HG02885 (cell line): ENCODE measurements around the gene NUP133.
"Not testable (repeated sequence)": the region's sequence is repeated elsewhere in the genome, so short reads cannot be mapped to it uniquely, and the experiment has no call there.

ENCODE experiments used
- ATAC-seq: cut with Tn5 transposase; IDR thresholded peaks from one replicate; pipeline ENCODE4 v1.9.1; 2021; ENCODE audit warnings: mild to moderate bottlenecking; ENCODE audit not compliant: unreplicated experiment, poor library complexity

The NUP133 gene

DNA sequence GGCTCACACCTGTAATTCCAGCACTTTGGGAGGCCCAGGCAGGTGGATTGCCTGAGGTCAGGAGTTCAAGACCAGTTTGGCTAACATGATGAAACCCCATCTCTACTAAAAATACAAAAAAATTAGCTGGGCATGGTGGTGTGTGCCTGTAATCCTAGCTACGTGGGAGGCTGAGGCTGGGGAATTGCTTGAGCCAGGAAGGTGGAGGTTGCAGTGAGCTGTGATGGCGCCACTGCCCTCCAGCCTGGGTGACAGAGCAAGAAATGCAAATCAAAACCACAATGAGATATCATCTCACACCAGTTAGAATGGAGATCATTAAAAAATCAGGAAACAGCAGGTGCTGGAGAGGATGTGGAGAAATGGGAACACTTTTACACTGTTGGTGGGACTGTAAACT lies 3.1 kb upstream of the NUP133 start:
- ATAC-seq = not testable (repeated sequence)

DNA sequence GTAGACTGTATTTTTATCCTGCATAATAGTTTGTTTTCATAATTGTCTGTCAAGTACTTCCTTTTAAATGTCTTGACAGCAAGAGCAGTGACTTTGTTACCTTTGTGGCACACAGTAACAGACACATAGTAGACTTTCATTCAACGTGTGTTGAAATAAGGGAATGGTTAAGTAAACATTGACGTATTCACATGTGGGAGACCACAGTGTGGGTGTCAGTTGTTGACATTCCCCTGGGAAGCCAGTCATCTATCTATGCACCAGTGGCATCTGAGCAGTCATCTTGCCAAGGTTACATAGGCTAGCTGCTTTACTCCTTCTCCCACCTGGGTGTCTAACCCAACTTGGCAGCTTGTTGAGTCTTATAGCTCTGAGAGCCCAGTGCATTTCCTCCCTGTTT lies 1.4 kb upstream of the NUP133 start:
- ATAC-seq = no peak

DNA sequence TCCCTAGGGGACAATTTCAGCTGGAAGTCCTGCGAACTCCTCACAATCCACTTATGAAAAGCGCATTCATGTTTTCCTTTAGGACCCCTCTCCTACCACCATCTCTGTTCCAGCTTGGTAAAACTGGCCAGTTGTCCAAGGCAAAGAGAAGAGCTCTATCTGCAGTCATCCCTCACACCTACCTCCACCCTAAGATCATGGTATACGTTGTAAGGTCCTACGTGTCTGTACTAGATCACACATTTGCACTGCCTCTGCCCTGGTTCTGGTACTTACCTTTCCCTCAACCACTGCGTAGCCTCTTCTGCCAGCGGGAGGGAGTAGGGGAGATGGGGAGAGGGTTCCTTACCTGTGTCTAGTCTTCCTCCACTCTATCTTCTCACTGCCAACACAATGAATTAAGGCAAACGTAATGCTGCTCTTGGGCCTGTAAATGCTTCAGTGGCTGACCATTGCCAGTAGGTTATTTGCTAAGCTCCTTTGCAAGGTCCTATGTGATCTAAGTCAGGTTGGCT lies 739 bp upstream of the NUP133 start:
- no peak for ATAC-seq

DNA sequence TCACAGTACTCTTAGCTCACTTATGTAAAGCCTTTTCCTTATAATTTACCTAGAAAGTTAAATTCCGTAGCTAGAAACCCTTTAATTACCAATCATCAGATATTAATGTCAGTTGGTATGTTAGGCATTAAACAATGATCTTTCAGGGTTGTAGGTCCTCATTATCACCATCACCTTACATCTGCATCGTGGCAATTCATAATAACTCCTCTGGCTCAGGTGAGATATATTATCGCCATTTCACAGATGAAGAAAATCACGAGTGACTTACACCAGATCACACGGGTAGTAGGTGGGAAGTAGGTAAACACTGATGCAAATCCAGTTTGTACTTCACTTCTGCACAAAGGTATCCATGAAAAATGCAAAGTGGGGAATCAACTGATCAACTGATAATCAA lies 639 bp downstream of the NUP133 start:
- peak; percentile 4 for ATAC-seq

DNA sequence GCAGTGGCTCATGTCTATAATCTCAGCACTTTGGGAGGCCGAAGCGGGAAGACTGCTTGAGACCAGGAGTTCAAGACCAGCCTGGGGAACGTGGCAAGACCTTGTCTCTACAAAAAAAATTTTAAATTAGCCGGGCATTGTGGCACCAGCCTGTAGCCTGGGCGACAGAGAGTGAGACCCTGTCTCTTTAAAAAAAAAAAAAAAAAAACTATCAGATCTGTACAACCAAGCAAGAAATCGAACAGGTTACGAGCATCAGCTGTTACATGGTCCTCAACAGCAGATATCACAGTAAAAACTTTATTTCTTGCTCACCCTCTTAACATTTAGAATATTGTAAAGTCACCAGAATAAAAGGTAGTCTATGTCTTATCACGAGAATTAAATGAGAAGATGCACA lies 1.5 kb downstream of the NUP133 start:
- no peak for ATAC-seq

DNA sequence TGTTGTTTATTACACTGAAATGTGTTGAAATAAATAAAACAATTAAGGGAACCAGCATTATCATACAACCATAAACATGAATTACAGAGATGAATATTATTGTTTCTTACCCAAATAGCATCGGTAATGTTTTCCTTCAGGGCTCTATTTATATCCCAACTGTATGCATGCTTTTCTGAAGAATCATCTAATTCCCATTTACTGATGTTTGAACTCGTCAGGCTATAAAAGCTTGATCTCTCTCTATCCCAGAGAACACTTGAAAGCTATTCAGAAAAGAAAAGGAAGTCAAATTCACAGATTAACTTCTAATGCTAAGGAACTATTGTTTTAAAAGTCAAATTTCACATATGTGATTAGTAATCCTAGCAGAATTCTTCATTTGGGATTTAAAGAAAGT lies 12.4 kb downstream of the NUP133 start:
- no peak for ATAC-seq

DNA sequence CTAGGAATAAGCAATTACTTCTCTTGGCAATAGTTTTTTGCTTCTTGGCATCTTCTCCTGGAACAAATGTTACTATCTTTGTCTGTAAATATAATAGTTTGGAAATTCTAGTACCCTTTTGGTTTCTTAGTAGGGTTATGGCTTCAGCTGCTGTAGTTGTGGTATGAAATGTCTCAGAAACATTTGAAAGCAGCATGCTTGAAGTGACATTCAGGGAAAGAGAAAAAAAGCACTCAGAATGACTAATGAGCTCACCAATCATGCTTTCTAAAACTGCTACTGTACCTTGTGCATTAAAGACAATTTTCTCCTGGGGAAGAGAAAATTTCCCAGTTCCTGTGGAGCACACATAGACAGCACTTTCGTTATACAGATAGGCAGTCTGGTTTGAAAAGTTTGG lies 21.0 kb downstream of the NUP133 start:
- ATAC-seq = no peak

DNA sequence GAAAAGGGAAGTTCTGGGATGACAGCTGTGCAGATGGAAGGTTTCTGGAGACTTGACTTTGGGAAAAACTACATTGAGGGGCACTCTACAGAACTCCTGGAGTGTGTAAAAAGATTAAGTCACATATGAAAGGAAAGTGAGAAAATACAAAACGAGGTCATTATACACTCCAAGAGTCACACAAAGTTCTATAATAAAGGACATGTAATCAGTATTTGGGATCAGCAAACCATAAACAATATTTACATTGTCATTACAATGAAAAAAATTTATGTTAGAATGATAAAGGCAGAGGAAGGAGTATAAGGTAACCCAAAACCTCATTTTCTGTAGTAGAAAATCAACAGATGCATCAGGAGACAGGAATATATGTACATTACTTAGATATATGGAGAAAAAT lies 22.8 kb downstream of the NUP133 start:
- no peak for ATAC-seq

- no peak for ATAC-seq
Measured at GRCh38 chr1:229482511-229482910, 25.6 kb downstream of the NUP133 start.

DNA sequence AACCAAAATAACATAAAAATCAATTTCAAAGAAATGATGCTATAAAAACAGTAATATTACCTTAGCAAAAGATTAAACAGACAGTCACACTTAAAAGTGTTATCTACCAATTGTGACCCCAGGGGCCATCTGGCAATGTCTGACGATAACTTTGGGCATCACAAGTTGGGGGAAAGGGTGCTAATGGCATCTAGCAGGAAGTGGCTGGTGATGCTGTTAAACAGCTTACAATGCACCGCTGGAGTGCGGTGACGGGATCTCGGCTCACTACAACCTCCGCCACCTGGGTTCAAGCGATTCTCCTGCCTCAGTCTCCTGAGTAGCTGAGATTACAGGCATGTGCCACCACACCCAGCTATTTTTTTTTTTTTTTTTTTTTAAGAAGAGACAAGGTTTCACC lies 27.6 kb downstream of the NUP133 start:
- no peak for ATAC-seq

DNA sequence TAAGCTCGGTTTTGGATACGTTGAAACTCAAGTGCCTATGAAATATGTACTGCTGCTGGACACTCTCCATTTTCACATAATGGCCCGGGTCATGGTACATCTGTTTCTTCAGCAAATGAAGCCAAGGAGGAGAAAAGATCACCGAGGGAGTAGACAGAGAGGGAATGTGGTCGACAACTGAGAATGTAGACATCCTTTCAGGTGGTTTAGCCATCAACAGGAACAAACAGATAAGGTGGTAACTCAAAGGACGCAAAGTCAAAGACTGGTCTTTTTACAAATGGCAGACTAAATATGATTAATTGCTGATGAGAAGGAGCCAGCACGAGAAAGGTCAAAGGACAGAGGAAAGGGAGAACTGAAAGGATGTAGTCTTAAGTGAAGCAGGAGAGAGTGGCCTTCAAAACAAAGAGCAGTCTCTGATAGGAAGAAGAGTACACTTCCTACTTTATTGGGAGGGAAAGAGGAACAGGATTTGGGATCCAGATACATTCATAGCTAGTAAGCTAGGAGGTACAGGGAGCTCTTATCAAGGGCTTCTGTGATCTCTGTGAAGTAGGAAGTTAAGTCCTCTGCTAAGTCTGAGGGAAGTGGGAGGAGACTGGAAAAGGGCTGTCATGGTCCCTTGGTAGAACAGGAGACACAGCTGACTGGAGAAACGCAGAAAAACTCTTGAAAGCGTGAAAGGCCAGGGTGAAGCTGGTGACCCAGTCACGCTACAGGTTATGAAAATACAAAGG lies 28.3 kb downstream of the NUP133 start:
- ATAC-seq = peak; percentile 65

- peak; percentile 80 for ATAC-seq
Measured at GRCh38 chr1:229478852-229479251, 29.3 kb downstream of the NUP133 start.

GRCh38 chr1:229475859-229476258 lies 32.3 kb downstream of the NUP133 start:
- not testable (repeated sequence) for ATAC-seq

- no peak for ATAC-seq
Measured at GRCh38 chr1:229474509-229474908, 33.6 kb downstream of the NUP133 start.

DNA sequence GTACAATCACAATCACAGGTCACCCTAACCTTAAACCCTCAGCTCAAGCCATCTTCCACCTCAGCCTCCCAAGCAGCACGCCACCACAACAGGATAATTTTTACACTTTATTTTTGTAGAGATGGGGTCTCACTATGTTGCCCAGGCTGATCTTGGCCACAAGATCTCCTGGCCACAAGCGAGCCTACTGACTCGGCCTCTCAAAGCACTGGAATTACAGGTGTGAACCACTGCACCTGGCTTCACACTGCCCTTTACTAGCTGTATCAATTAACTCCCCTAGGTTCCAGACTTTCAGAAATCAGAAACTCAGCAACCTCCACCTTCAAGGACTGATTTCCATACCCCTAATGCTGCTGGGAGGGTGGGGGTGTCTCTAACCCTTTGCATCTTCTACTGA lies 37.0 kb downstream of the NUP133 start:
- no peak for ATAC-seq

- ATAC-seq = no peak
Measured at GRCh38 chr1:229470406-229471043, 37.6 kb downstream of the NUP133 start.

DNA sequence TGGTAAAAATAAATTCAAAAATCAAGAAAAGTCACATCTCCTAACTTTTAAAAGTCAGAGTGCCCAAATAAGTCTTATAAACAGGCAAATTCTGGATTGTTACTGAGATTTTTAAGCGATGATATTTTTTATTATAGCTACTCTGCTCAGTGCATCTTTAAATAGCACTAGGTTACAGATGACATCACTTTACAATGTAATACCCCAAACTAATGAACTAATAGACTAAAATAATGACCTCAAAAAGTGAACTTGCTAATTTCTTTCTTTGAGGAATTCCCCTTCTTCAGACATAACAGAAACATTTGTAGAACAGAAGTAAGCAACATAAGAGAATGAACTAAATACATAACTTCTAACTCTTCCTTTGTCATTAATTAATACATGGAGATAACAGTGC lies 41.3 kb downstream of the NUP133 start:
- ATAC-seq = no peak

DNA sequence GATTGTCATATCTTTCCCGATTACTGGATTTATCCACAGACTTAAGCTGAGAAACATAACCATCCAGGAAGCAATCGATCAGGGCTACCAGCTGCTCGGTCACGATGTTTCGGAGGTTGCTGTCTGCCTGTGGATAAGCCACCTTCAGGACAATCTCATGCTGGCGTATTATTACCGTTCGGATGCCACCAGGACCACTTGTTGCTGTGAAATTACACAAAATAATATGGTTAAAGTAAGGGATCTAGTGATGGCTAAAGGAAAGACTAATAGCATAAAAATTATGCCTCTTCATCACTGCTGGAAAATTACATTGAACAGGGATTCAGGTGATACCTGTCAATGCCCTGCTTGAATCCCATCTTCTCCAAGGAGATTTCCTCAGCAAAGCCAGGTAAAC lies 43.5 kb downstream of the NUP133 start:
- no peak for ATAC-seq

- no peak for ATAC-seq
Measured at GRCh38 chr1:229461032-229461668, 47.0 kb downstream of the NUP133 start.

GRCh38 chr1:229459815-229460214 lies 48.3 kb downstream of the NUP133 start:
- no peak for ATAC-seq

DNA sequence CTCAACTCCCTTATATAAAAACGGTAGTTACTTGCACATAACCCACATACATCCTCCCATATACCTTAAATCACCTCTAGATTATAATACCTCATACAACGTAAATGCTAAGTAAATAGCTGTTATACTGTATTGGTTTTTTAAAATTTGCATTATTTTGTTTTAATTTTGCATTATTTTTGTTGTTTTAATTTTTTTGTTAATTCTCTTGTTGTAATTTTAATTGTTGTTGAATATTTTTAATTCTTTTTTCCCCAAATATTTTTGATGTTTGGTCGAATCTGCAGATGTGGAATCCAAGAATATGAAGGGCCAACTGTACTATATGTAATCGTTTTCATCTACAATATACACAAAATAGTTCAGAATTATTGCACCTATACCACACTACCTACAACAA lies 50.7 kb downstream of the NUP133 start:
- no peak for ATAC-seq
